ENCODE data around the gene CX3CR1.
A peak's percentile ranks its signal among the peaks of the same experiment; 100 is the strongest.

CX3CR1 gene

GRCh38 chr3:39318301-39318700, 38.5 kb upstream of the CX3CR1 start:
- no peaks in the 10 kb centered on the region for H3K36me3 ChIP-seq (ENCODE audit: low read depth)
- H3K27ac ChIP-seq (ENCODE audit: poor library complexity, severe bottlenecking) = no peak overlapping the region
- TF ChIP-seq CTCF (IDR thresholded peaks at IDR 0.05; ENCODE audit: poor library complexity, severe bottlenecking) = no peak
- no peaks in the 10 kb centered on the region for H3K4me1 ChIP-seq (ENCODE audit: insufficient read depth, poor library complexity, severe bottlenecking)
- ATAC-seq (ENCODE audit: low read depth) (no peak), DNase-seq (ENCODE audit: low spot score) (no peak)
- H3K27me3 ChIP-seq (ENCODE audit: insufficient read depth, poor library complexity, severe bottlenecking) = no peaks in the 10 kb centered on the region
- H3K4me3 ChIP-seq (ENCODE audit: severe bottlenecking) = no peak overlapping the region
- no peaks in the 10 kb centered on the region for H3K9me3 ChIP-seq (ENCODE audit: severe bottlenecking)

GRCh38 chr3:39317571-39318169, 37.8 kb upstream of the CX3CR1 start:
- H3K36me3 ChIP-seq (ENCODE audit: low read depth) = no peaks in the 10 kb centered on the region
- H3K27ac ChIP-seq (ENCODE audit: poor library complexity, severe bottlenecking) = no peak overlapping the region
- TF ChIP-seq CTCF (IDR thresholded peaks at IDR 0.05; ENCODE audit: poor library complexity, severe bottlenecking) = no peak
- ATAC-seq (ENCODE audit: low read depth) = 0 out of 3 replicates have a peak, but pooled peaks have one; percentile 44
- no peaks in the 10 kb centered on the region for H3K4me1 ChIP-seq (ENCODE audit: insufficient read depth, poor library complexity, severe bottlenecking)
- no peaks in the 10 kb centered on the region for H3K9me3 ChIP-seq (ENCODE audit: severe bottlenecking)
- H3K27me3 ChIP-seq (ENCODE audit: insufficient read depth, poor library complexity, severe bottlenecking) = no peaks in the 10 kb centered on the region
- DNase-seq (ENCODE audit: low spot score) = no peak
- H3K4me3 ChIP-seq (ENCODE audit: severe bottlenecking) = no peak overlapping the region

- no peak overlapping the region for H3K27ac ChIP-seq (ENCODE audit: poor library complexity, severe bottlenecking)
- H3K9me3 ChIP-seq (ENCODE audit: severe bottlenecking) = no peaks in the 10 kb centered on the region
- ATAC-seq (ENCODE audit: low read depth) (no peak), DNase-seq (ENCODE audit: low spot score) (no peak)
- H3K4me3 ChIP-seq (ENCODE audit: severe bottlenecking) = no peak overlapping the region
- no peaks in the 10 kb centered on the region for H3K27me3 ChIP-seq (ENCODE audit: insufficient read depth, poor library complexity, severe bottlenecking)
- no peaks in the 10 kb centered on the region for H3K36me3 ChIP-seq (ENCODE audit: low read depth)
- H3K4me1 ChIP-seq (ENCODE audit: insufficient read depth, poor library complexity, severe bottlenecking) = no peaks in the 10 kb centered on the region
- TF ChIP-seq CTCF (IDR thresholded peaks at IDR 0.05; ENCODE audit: poor library complexity, severe bottlenecking) = no peak
These were observed 35.6 kb upstream of the CX3CR1 start for GRCh38 chr3:39315420-39315819.

- Histone ChIP-seq H3K9me3 (ENCODE audit: severe bottlenecking) (no peaks in the 10 kb centered on the region), H3K27ac (ENCODE audit: poor library complexity, severe bottlenecking) (no peak overlapping the region), H3K27me3 (ENCODE audit: insufficient read depth, poor library complexity, severe bottlenecking) (no peaks in the 10 kb centered on the region), H3K4me3 (ENCODE audit: severe bottlenecking) (no peak overlapping the region), H3K4me1 (ENCODE audit: insufficient read depth, poor library complexity, severe bottlenecking) (no peaks in the 10 kb centered on the region), H3K36me3 (ENCODE audit: low read depth) (no peaks in the 10 kb centered on the region)
- no peak for ATAC-seq (ENCODE audit: low read depth)
- TF ChIP-seq CTCF (IDR thresholded peaks at IDR 0.05; ENCODE audit: poor library complexity, severe bottlenecking) = no peak
- DNase-seq (ENCODE audit: low spot score) = no peak
These were observed 33.5 kb upstream of the CX3CR1 start for GRCh38 chr3:39313289-39313688.

- H3K4me1 ChIP-seq (ENCODE audit: insufficient read depth, poor library complexity, severe bottlenecking) = no peaks in the 10 kb centered on the region
- no peak for ATAC-seq (ENCODE audit: low read depth)
- DNase-seq (ENCODE audit: low spot score) = no peak
These were observed 22.3 kb upstream of the CX3CR1 start for GRCh38 chr3:39302178-39302577.

More at GRCh38 chr3:39302178-39302577, 22.3 kb upstream of the CX3CR1 start:
- H3K27ac ChIP-seq (ENCODE audit: poor library complexity, severe bottlenecking) = no peak overlapping the region
- peaks cover 2% of the 10 kb centered on the region for H3K27me3 ChIP-seq (ENCODE audit: insufficient read depth, poor library complexity, severe bottlenecking)
- no peak for TF ChIP-seq CTCF (IDR thresholded peaks at IDR 0.05; ENCODE audit: poor library complexity, severe bottlenecking)
- H3K36me3 ChIP-seq (ENCODE audit: low read depth) = no peaks in the 10 kb centered on the region
- no peaks in the 10 kb centered on the region for H3K9me3 ChIP-seq (ENCODE audit: severe bottlenecking)
- H3K4me3 ChIP-seq (ENCODE audit: severe bottlenecking) = no peak overlapping the region

Data from RWPE2 (cell line).